H1 (cell line): ENCODE data around the gene SERAC1. TPM values are rescaled to one million over a fixed set of nuclear protein-coding genes. Genes with fewer than 3 reads are reported as not detected.

Experiments
- CTCF ChIA-PET: fragments of 300-600 bp; sonication (Branson Sonifier 250); formaldehyde crosslinking; loops from one replicate; lab custom pipeline; 2021; ENCODE audit not compliant: partially characterized antibody; lab: Charles Lee
- POLR2A ChIA-PET: fragments of 300-600 bp; sonication (Branson Sonifier 250); formaldehyde crosslinking; loops from one replicate; lab custom pipeline; 2021; ENCODE audit warnings: inconsistent platforms; ENCODE audit not compliant: partially characterized antibody; lab: Charles Lee
- DNase-seq, 2 experiments: peaks; one replicate each; pipeline versions ENCODE4 v3.0.0 to v3.0.0-alpha.2; 2010 to 2022; ENCODE audit warnings: low spot score in 2 of 2, low read depth in 1 of 2, mixed read lengths in 1 of 2
- FAIRE-seq: peaks from 2 replicates; lab custom pipeline; 2011; peaks lifted over from hg19 to GRCh38; lab: Jason Lieb, UNC
- H2AFZ ChIP-seq: 2 replicates; pipeline ENCODE4 v1.8.1; 2012; ENCODE audit warnings: low read length, inconsistent platforms
- H2AK5ac ChIP-seq: 2 replicates; pipeline ENCODE4 v1.6.1; 2013; ENCODE audit warnings: low read depth, low read length
- H2BK120ac ChIP-seq: replicated peaks from 2 replicates; pipeline ENCODE3; 2013; ENCODE audit warnings: low read depth, low read length, inconsistent platforms
- H2BK12ac ChIP-seq: 2 replicates; pipeline ENCODE4 v1.6.1; 2013; ENCODE audit warnings: low read depth, low read length
- H2BK15ac ChIP-seq: 2 replicates; pipeline ENCODE4 v1.6.1; 2013; ENCODE audit warnings: low read length
- H2BK20ac ChIP-seq: 2 replicates; pipeline ENCODE4 v1.6.1; 2013; ENCODE audit warnings: low read length
- H2BK5ac ChIP-seq: 2 replicates; pipeline ENCODE4 v1.6.1; 2013; ENCODE audit warnings: low read depth, low read length
- H3K14ac ChIP-seq: 2 replicates; pipeline ENCODE4 v1.6.1; 2013; ENCODE audit warnings: inconsistent platforms; ENCODE audit not compliant: insufficient read length
- H3K18ac ChIP-seq: 2 replicates; pipeline ENCODE4 v1.6.1; 2013; ENCODE audit warnings: low read length; ENCODE audit errors: extremely low read depth
- H3K23ac ChIP-seq: 2 replicates; pipeline ENCODE4 v1.6.1; 2013; ENCODE audit warnings: inconsistent platforms; ENCODE audit not compliant: insufficient read length
- H3K23me2 ChIP-seq: 2 replicates; pipeline ENCODE4 v1.6.1; 2013; ENCODE audit warnings: low read depth, low read length
- H3K27ac ChIP-seq: 2 replicates; pipeline ENCODE4 v1.6.1; 2011; ENCODE audit warnings: low read depth, low read length, inconsistent platforms
- H3K27me3 ChIP-seq, 4 experiments: replicated peaks in 1 of 4; 1 replicate in 1 of 4; 2 replicates in 3 of 4; pipeline versions ENCODE4 v1.6.1 to v1.8.1; 2011 to 2013; ENCODE audit warnings: low read length in 3 of 4, mild to moderate bottlenecking in 3 of 4, inconsistent platforms in 2 of 4, mixed read lengths in 2 of 4, moderate library complexity in 1 of 4; ENCODE audit not compliant: control insufficient read depth in 3 of 4, insufficient read depth in 3 of 4; ENCODE audit errors: extremely low read depth in 1 of 4
- H3K36me3 ChIP-seq, 4 experiments: 2 replicates each; pipeline versions ENCODE4 v1.6.1 to v1.8.1; 2011 to 2013; ENCODE audit warnings: mild to moderate bottlenecking in 4 of 4, low read length in 3 of 4, moderate library complexity in 2 of 4, control low read depth in 1 of 4, inconsistent platforms in 1 of 4; ENCODE audit not compliant: insufficient read depth in 4 of 4, control insufficient read depth in 2 of 4
- H3K4ac ChIP-seq: replicated peaks from 2 replicates; pipeline ENCODE3; 2013; ENCODE audit warnings: low read length, low read depth, mixed read lengths, inconsistent platforms; ENCODE audit not compliant: insufficient read length
- H3K4me1 ChIP-seq, 4 experiments: replicated peaks in 1 of 4; 1 replicate in 1 of 4; 2 replicates in 3 of 4; pipeline versions ENCODE4 v1.6.1 to v1.8.1; 2011 to 2013; ENCODE audit warnings: low read length in 3 of 4, inconsistent platforms in 2 of 4, mixed read lengths in 1 of 4; ENCODE audit not compliant: insufficient read depth in 4 of 4, control insufficient read depth in 3 of 4
- H3K4me2 ChIP-seq, 2 experiments: 2 replicates each; pipeline versions ENCODE4 v1.6.1 to v1.8.1; 2011 to 2013; ENCODE audit warnings: low read depth in 2 of 2, low read length in 2 of 2, control low read depth in 1 of 2, inconsistent platforms in 1 of 2, mild to moderate bottlenecking in 1 of 2; ENCODE audit not compliant: insufficient read depth in 1 of 2
- H3K4me3 ChIP-seq, 4 experiments: fragments of 200-600, 300-600 bp in 1 of 4; sonication (generic), shearing (Covaris generic), sonication (Bioruptor Twin) in 1 of 4; 2 replicates each; pipeline versions ENCODE4 v1.5.1 to v1.8.1; 2011 to 2016; ENCODE audit warnings: low read length in 4 of 4, low read depth in 3 of 4, control low read depth in 2 of 4, inconsistent platforms in 2 of 4, mild to moderate bottlenecking in 2 of 4, mixed read lengths in 1 of 4, moderate library complexity in 1 of 4; ENCODE audit not compliant: insufficient read depth in 2 of 4; ENCODE audit errors: extremely low read depth in 1 of 4
- H3K56ac ChIP-seq: replicated peaks from 2 replicates; pipeline ENCODE3; 2013; ENCODE audit warnings: low read depth, mild to moderate bottlenecking, mixed read lengths, low read length, inconsistent platforms; ENCODE audit not compliant: insufficient read length
- H3K79me1 ChIP-seq: 2 replicates; pipeline ENCODE4 v1.6.1; 2013; ENCODE audit warnings: low read depth, low read length, control low read depth
- H3K79me2 ChIP-seq, 2 experiments: 2 replicates each; pipeline versions ENCODE4 v1.6.1 to v1.8.1; 2012 to 2013; ENCODE audit warnings: low read length in 2 of 2, mild to moderate bottlenecking in 2 of 2, inconsistent platforms in 1 of 2; ENCODE audit not compliant: insufficient read depth in 2 of 2, control insufficient read depth in 1 of 2
- H3K9ac ChIP-seq, 4 experiments: replicated peaks in 1 of 4; 1 replicate in 1 of 4; 2 replicates in 3 of 4; pipeline versions ENCODE4 v1.6.1 to v1.8.1; 2011 to 2013; ENCODE audit warnings: low read depth in 3 of 4, low read length in 3 of 4, control low read depth in 2 of 4, mild to moderate bottlenecking in 2 of 4, moderate library complexity in 2 of 4, inconsistent platforms in 1 of 4; ENCODE audit errors: extremely low read depth in 1 of 4
- H3K9me3 ChIP-seq, 2 experiments: 2 replicates each; pipeline versions ENCODE4 v1.6.1 to v1.8.1; 2012 to 2013; ENCODE audit warnings: mild to moderate bottlenecking in 2 of 2, moderate library complexity in 2 of 2, control low read depth in 1 of 2, inconsistent platforms in 1 of 2, low read depth in 1 of 2, low read length in 1 of 2, mixed read lengths in 1 of 2; ENCODE audit not compliant: insufficient read depth in 2 of 2
- H4K20me1 ChIP-seq, 2 experiments: replicated peaks in 1 of 2; 2 replicates each; pipeline versions ENCODE3 to v1.8.1; 2011 to 2013; ENCODE audit warnings: inconsistent platforms in 2 of 2, low read length in 2 of 2, mild to moderate bottlenecking in 1 of 2; ENCODE audit not compliant: insufficient read depth in 2 of 2, control insufficient read depth in 1 of 2
- H4K5ac ChIP-seq: 2 replicates; pipeline ENCODE4 v1.6.1; 2013; ENCODE audit warnings: low read length, low read depth, mixed read lengths, inconsistent platforms; ENCODE audit not compliant: insufficient read length
- H4K8ac ChIP-seq: 2 replicates; pipeline ENCODE4 v1.8.0; 2013; ENCODE audit warnings: mild to moderate bottlenecking, moderate library complexity, low read length, inconsistent platforms; ENCODE audit not compliant: insufficient read depth; ENCODE audit errors: extremely low read depth
- H4K91ac ChIP-seq: replicated peaks from 2 replicates; pipeline ENCODE3; 2013; ENCODE audit warnings: low read length, mixed read lengths, inconsistent platforms; ENCODE audit not compliant: insufficient read length
- CHD1 ChIP-seq: IDR thresholded peaks from 2 replicates; pipeline ENCODE4 v1.6.1; 2012; ENCODE audit warnings: low read depth, low read length, improper control_type of control experiment
- POLR2A ChIP-seq, 2 experiments: IDR thresholded peaks; 1 replicate in 1 of 2; 2 replicates in 1 of 2; pipeline ENCODE4 v1.6.1; 2011; ENCODE audit warnings: low read depth in 2 of 2, low read length in 2 of 2, mild to moderate bottlenecking in 2 of 2; ENCODE audit errors: control extremely low read depth in 1 of 2
- RAD21 ChIP-seq, 2 experiments: IDR thresholded peaks in 1 of 2; conservative IDR thresholded peaks in 1 of 2; 2 replicates each; pipeline ENCODE4 v1.6.1; 2011; ENCODE audit warnings: low read depth in 2 of 2, low read length in 2 of 2, improper control_type of control experiment in 1 of 2, inconsistent platforms in 1 of 2, mild to moderate bottlenecking in 1 of 2, moderate library complexity in 1 of 2
- RBBP5 ChIP-seq: IDR thresholded peaks from 2 replicates; pipeline ENCODE4 v1.7.1; 2012; ENCODE audit warnings: low read depth, mild to moderate bottlenecking, inconsistent platforms, low read length, moderate library complexity, borderline replicate concordance
- SRF ChIP-seq: IDR thresholded peaks from 2 replicates; pipeline ENCODE4 v1.6.1; 2011; ENCODE audit warnings: mild to moderate bottlenecking, low read depth, low read length, moderate library complexity
- TAF7 ChIP-seq: optimal IDR thresholded peaks from 2 replicates; pipeline ENCODE3; 2011; ENCODE audit warnings: low read depth, mild to moderate bottlenecking, inconsistent platforms, low read length, moderate library complexity, borderline replicate concordance
- ZNF274 ChIP-seq: IDR thresholded peaks from 2 replicates; pipeline ENCODE4 v1.7.0; 2012; ENCODE audit warnings: low read length, borderline replicate concordance; ENCODE audit errors: extremely low read depth
- WGBS, 2 experiments: shearing (Covaris generic) in 1 of 2; methylation state at CpG; one replicate each; pipeline versions ENCODE4 v1.1.6 to v1.1.7; 2013 to 2015; ENCODE audit warnings: low lambda C conversion rate in 2 of 2, mixed read lengths in 2 of 2, inconsistent platforms in 1 of 2, low coverage in 1 of 2, missing lambda C conversion rate in 1 of 2; ENCODE audit not compliant: insufficient replicate concordance in 2 of 2, insufficient coverage in 1 of 2, insufficient read length in 1 of 2; ENCODE audit errors: extremely low coverage in 1 of 2, missing lambda C conversion rate in 1 of 2; 5-methylcytosine and 5-hydroxymethylcytosine counted together
- polyA plus RNA-seq, 7 experiments: library from polyadenylated mRNA; depleted of rRNA in 3 of 7; stranded (reverse) in 5 of 7; unstranded in 2 of 7; fragments of >200 nt in 5 of 7; fragments of 200-250 nt in 2 of 7; gene quantifications; 1 replicate in 5 of 7; 2 replicates in 1 of 7; 4 replicates in 1 of 7; pipeline versions ENCODE4 v1.2.1 to v1.2.3, GENCODE V29; 2011 to 2013; ENCODE audit warnings: missing spikeins in 2 of 7, mixed read lengths in 2 of 7
- total RNA-seq: library from RNA; stranded (reverse); fragmentation: NEBNext Ultra II Directional; extraction: Animal tissue kit (Norgen Biotek cat#: 25700); gene quantifications from 2 replicates; pipeline ENCODE4 v1.2.1, GENCODE V29; 2021
- TF ChIP-seq, protein P1 (sequence below): IDR thresholded peaks from 2 replicates; pipeline ENCODE4 v1.6.1; 2012; ENCODE audit warnings: inconsistent platforms

Gene SERAC1
- total and polyA plus RNA-seq, 2 of the 8 experiments (the other 6 are each of a cell fraction or from before 2014, with no cell fraction given) = 7.3 to 9.0 TPM

DNA sequence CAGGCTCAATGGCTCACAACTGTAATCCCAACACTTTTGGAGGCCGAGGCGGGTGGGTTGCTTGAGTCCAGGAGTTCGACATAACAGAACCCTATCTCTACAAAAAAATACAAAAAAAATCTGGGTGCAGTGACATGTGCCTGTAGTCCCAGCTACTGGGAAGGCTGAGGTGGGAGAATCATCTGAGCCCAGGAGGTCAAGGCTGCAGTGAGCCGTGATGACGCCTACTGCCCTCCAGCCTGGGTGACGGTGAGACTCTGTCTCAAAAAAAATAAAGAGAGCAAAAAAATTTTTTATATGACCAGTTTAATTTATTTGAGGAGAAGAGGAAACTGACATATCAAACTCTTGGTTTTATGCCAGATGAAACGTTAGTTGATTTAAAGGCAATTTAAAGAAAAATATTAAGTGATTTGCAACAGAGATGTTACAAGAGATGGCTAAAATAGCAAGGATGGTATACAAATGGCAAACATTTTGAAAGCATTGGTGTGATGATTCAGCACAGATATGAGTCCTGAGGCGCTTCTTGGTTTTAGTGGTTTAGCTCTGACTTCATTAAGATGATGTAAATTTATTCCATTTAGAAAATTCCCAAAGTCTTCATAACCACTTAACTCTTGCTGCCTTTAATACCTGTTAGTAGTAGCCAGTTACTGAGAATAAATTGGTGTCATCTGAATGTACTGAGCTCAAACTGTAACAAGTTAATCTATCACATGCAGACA is 17.8 kb upstream of the SERAC1 start:
- H2BK5ac ChIP-seq = no peak overlapping the region
- no peak overlapping the region for H3K18ac ChIP-seq
- no peak for FAIRE-seq
- no peak for DNase-seq
- ChIA-PET POLR2A (interaction anchor here (0.6 kb wide), 1 partner anchor 142 kb away, joined by 3 read pairs; no protein-coding TSS in a partner anchor), CTCF (interaction anchor here (0.6 to 1.6 kb wide), 2 partner anchors 28 to 1061 kb away, joined by 3 to 4 read pairs; no protein-coding TSS in a partner anchor)
- H2BK15ac ChIP-seq = no peak overlapping the region
- no peaks in the 10 kb centered on the region for H3K23me2 ChIP-seq
- H3K4ac ChIP-seq = no peak overlapping the region
- H3K36me3 ChIP-seq = peaks cover 0 to 12% (median 5%) of the 10 kb centered on the region in 4 experiments; a peak in 4 of 8 replicates
- no peak overlapping the region for H2AFZ ChIP-seq
- H3K9me3 ChIP-seq = peaks cover 7 to 8% of the 10 kb centered on the region in 2 experiments; a peak in 2 of 4 replicates
- no peak overlapping the region for H3K14ac ChIP-seq
- H3K9ac ChIP-seq = no peak overlapping the region
- no peaks in the 10 kb centered on the region for H3K79me1 ChIP-seq
- no peak overlapping the region; the same call in 1 of the 2 replicates for H2AK5ac ChIP-seq
- 90% methylated on average over 8 of the region's 8 CpGs; no CpG with 5 or more reads in 1 of the 2 experiments for WGBS, 2 experiments
- H2BK12ac ChIP-seq = no peak overlapping the region
- H3K27ac ChIP-seq = no peak overlapping the region
- TF ChIP-seq, protein P1, sequence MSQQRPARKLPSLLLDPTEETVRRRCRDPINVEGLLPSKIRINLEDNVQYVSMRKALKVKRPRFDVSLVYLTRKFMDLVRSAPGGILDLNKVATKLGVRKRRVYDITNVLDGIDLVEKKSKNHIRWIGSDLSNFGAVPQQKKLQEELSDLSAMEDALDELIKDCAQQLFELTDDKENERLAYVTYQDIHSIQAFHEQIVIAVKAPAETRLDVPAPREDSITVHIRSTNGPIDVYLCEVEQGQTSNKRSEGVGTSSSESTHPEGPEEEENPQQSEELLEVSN = no peak
- TF ChIP-seq CHD1 (no peak), ZNF274 (no peak), TAF7 (no peak), RAD21 (IDR thresholded peaks at IDR 0.05 in 1 of 2, conservative IDR thresholded peaks at IDR 0.05 in 1 of 2; ENCODE audit: low read depth in 2 of 2, low read length in 2 of 2) (no peak), SRF (no peak), RBBP5 (no peak), POLR2A (IDR thresholded peaks at IDR 0.05; ENCODE audit: control extremely low read depth in 1 of 2, low read depth in 2 of 2, low read length in 2 of 2) (no peak)
- peaks cover 0 to 6% (median 0%) of the 10 kb centered on the region in 4 experiments; a peak in 2 of 7 replicates for H3K4me1 ChIP-seq
- H4K91ac ChIP-seq = no peak overlapping the region
- H3K4me3 ChIP-seq = no peak overlapping the region
- no peaks in the 10 kb centered on the region for H3K79me2 ChIP-seq
- no peak overlapping the region for H4K8ac ChIP-seq
- no peak overlapping the region for H4K5ac ChIP-seq
- no peaks in the 10 kb centered on the region for H3K27me3 ChIP-seq
- no peak overlapping the region for H2BK120ac ChIP-seq
- no peak overlapping the region for H2BK20ac ChIP-seq
- no peaks in the 10 kb centered on the region for H4K20me1 ChIP-seq
- no peak overlapping the region for H3K56ac ChIP-seq
- no peak overlapping the region for H3K4me2 ChIP-seq
- no peak overlapping the region for H3K23ac ChIP-seq
